Measurements from ENCODE around the gene NEURL1B. TPM values are rescaled to one million over a fixed set of nuclear protein-coding genes. Genes with fewer than 3 reads are reported as not detected.

NEURL1B gene
- total RNA-seq, 2 experiments from 2014 or later, result 0.08 to 0.16 TPM

DNA sequence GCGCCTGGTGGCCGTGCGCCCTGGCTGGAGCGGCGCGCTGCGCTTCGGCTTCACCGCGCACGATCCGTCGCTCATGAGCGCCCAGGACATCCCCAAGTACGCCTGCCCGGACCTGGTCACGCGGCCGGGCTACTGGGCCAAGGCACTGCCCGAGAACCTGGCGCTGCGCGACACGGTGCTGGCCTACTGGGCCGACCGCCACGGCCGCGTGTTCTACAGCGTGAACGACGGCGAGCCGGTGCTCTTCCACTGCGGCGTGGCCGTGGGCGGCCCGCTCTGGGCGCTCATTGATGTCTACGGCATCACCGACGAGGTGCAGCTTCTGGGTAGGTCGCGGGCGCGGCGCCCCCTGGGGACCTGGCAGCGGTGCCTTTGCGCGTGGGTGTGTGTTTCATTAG lies 28.9 kb downstream of the NEURL1B start:
- no peaks in the 10 kb centered on the region for H3K9me3 Mint-ChIP-seq

DNA sequence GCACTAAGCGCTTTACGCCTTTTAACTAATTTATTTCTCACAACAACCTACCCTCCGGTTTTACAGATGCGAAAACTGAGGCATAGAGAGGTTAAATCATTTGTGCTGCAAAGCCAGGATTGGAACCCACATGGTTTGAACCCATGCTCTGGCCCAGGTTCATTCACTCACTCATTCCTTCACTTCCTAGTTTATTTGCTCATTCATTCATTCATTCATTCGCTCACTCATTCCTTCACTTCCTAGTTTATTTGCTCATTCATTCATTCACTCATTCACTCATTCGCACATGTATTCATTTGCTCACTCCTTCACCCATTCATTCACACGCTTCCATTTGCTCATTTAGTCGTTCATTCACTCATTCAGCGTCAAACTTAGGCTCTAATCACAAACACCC lies 29.4 kb downstream of the NEURL1B start:
- Histone ChIP-seq H3K9me3 (ENCODE audit: control insufficient read depth in 1 of 2, insufficient read depth in 1 of 2, low read length in 2 of 2) (no peaks in the 10 kb centered on the region), H3K27me3 (ENCODE audit: control insufficient read depth in 1 of 2, insufficient read depth in 2 of 2, low read length in 2 of 2) (peaks cover 0 to 2% of the 10 kb centered on the region in 2 experiments), H3K4me1 (ENCODE audit: insufficient read depth, low read length) (no peaks in the 10 kb centered on the region), H3K4me3 (ENCODE audit: low read length) (no peak overlapping the region), H3K36me3 (ENCODE audit: insufficient read depth, low read length) (no peaks in the 10 kb centered on the region), H3K27ac (ENCODE audit: low read depth in 1 of 2, low read length in 2 of 2) (no peak overlapping the region)
- no peak overlapping the region for H3K4me3 Mint-ChIP-seq
- intact Hi-C loops (cut with DNase I, micrococcal nuclease), result no loop called here
- no peak for DNase-seq
- no peaks in the 10 kb centered on the region for H3K27me3 Mint-ChIP-seq
- no peaks in the 10 kb centered on the region for H3K9me3 Mint-ChIP-seq
- no peaks in the 10 kb centered on the region for H3K4me1 Mint-ChIP-seq (ENCODE audit: low read depth)
- ChIA-PET POLR2A (no interaction called here), CTCF (no interaction called here)
- no peak overlapping the region for H3K27ac Mint-ChIP-seq
- no peaks in the 10 kb centered on the region for H3K36me3 Mint-ChIP-seq (ENCODE audit: low read depth)
- TF ChIP-seq, protein P1, sequence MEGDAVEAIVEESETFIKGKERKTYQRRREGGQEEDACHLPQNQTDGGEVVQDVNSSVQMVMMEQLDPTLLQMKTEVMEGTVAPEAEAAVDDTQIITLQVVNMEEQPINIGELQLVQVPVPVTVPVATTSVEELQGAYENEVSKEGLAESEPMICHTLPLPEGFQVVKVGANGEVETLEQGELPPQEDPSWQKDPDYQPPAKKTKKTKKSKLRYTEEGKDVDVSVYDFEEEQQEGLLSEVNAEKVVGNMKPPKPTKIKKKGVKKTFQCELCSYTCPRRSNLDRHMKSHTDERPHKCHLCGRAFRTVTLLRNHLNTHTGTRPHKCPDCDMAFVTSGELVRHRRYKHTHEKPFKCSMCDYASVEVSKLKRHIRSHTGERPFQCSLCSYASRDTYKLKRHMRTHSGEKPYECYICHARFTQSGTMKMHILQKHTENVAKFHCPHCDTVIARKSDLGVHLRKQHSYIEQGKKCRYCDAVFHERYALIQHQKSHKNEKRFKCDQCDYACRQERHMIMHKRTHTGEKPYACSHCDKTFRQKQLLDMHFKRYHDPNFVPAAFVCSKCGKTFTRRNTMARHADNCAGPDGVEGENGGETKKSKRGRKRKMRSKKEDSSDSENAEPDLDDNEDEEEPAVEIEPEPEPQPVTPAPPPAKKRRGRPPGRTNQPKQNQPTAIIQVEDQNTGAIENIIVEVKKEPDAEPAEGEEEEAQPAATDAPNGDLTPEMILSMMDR (IDR thresholded peaks at IDR 0.05), result no peak
- no peak for ATAC-seq (ENCODE audit: poor library complexity)

More for the DNA sequence above, 28.9 kb downstream of the NEURL1B start:
- Mint-ChIP-seq H3K36me3 (ENCODE audit: low read depth) (no peaks in the 10 kb centered on the region), H3K27me3 (no peaks in the 10 kb centered on the region), H3K27ac (no peak overlapping the region), H3K4me1 (ENCODE audit: low read depth) (no peaks in the 10 kb centered on the region), H3K4me3 (no peak overlapping the region)
- Histone ChIP-seq H3K36me3 (ENCODE audit: insufficient read depth, low read length) (no peaks in the 10 kb centered on the region), H3K27ac (ENCODE audit: low read depth in 1 of 2, low read length in 2 of 2) (no peak overlapping the region), H3K9me3 (ENCODE audit: control insufficient read depth in 1 of 2, insufficient read depth in 1 of 2, low read length in 2 of 2) (no peaks in the 10 kb centered on the region), H3K4me3 (ENCODE audit: low read length) (no peak overlapping the region), H3K27me3 (ENCODE audit: control insufficient read depth in 1 of 2, insufficient read depth in 2 of 2, low read length in 2 of 2) (peaks cover 0 to 2% of the 10 kb centered on the region in 2 experiments), H3K4me1 (ENCODE audit: insufficient read depth, low read length) (no peaks in the 10 kb centered on the region)
- TF ChIP-seq, protein P1 (IDR thresholded peaks at IDR 0.05), result no peak
- ATAC-seq (ENCODE audit: poor library complexity), result no peak
- CTCF ChIA-PET, result no interaction called here
- intact Hi-C loops (cut with DNase I, micrococcal nuclease), result no loop called here
- POLR2A ChIA-PET, result no interaction called here
- DNase-seq, result no peak

DNA sequence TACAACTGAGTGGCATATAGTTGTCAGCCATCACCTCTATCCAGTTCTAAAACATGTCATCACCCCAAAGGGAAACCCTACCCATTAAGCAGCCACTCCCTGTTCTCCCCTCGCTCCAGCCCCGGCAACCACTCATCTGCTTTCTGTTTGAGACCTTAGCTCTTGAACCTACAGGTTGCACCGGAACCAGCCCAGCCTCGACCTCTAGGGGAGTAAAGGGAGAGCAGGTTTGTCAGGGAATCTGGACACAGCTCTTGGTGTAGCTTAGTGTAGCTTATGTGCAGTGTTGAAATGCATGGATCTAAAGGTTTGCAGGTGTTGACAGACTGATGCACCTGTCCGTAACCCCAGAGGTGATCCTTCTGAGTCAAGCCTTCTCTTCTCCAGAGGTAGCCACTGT lies 30.0 kb downstream of the NEURL1B start:
- TF ChIP-seq, protein P1 (IDR thresholded peaks at IDR 0.05), result no peak
- DNase-seq, result no peak
- ChIA-PET POLR2A (no interaction called here), CTCF (no interaction called here)
- H3K4me1 ChIP-seq (ENCODE audit: insufficient read depth, low read length), result no peaks in the 10 kb centered on the region
- H3K27ac ChIP-seq (ENCODE audit: low read depth in 1 of 2, low read length in 2 of 2), result no peak overlapping the region
- intact Hi-C loops (cut with DNase I, micrococcal nuclease), result no loop called here
- H3K4me3 ChIP-seq (ENCODE audit: low read length), result no peak overlapping the region
- H3K27me3 ChIP-seq (ENCODE audit: control insufficient read depth in 1 of 2, insufficient read depth in 2 of 2, low read length in 2 of 2), result peaks cover 0 to 2% of the 10 kb centered on the region in 2 experiments
- Mint-ChIP-seq H3K9me3 (no peaks in the 10 kb centered on the region), H3K36me3 (ENCODE audit: low read depth) (no peaks in the 10 kb centered on the region), H3K27ac (no peak overlapping the region), H3K4me1 (ENCODE audit: low read depth) (no peaks in the 10 kb centered on the region), H3K27me3 (no peaks in the 10 kb centered on the region), H3K4me3 (no peak overlapping the region)
- H3K9me3 ChIP-seq (ENCODE audit: control insufficient read depth in 1 of 2, insufficient read depth in 1 of 2, low read length in 2 of 2), result no peaks in the 10 kb centered on the region
- no peak for ATAC-seq (ENCODE audit: poor library complexity)
- H3K36me3 ChIP-seq (ENCODE audit: insufficient read depth, low read length), result no peaks in the 10 kb centered on the region
